Neural progenitor cell (in vitro differentiated cells): Measurements from ENCODE around the gene SLX4IP. TPM values are rescaled to one million over a fixed set of nuclear protein-coding genes. Genes with fewer than 3 reads are reported as not detected.

ENCODE experiments used
- DNase-seq: peaks from one replicate; pipeline ENCODE4 v3.0.0-alpha.2; 2016; ENCODE audit warnings: low spot score
- H2AFZ ChIP-seq: fragments of 200-600 bp; sonication (generic); replicated peaks from 2 replicates; pipeline ENCODE4 v1.6.1; 2016; ENCODE audit warnings: antibody characterized with exemption
- H3F3A ChIP-seq: fragments of 200-600 bp; sonication (generic); 2 replicates; pipeline ENCODE4 v1.6.1; 2016; ENCODE audit warnings: antibody characterized with exemption, low read depth
- H3K27ac ChIP-seq: fragments of 200-600 bp; sonication (generic); 2 replicates; pipeline ENCODE4 v1.5.1; 2016; ENCODE audit warnings: mild to moderate bottlenecking
- H3K27me3 ChIP-seq: fragments of 200-600 bp; sonication (generic); 2 replicates; pipeline ENCODE4 v1.6.1; 2016; ENCODE audit warnings: mild to moderate bottlenecking, moderate library complexity
- H3K36me3 ChIP-seq: fragments of 200-600 bp; sonication (generic); 2 replicates; pipeline ENCODE4 v1.5.1; 2016
- H3K4me1 ChIP-seq: fragments of 200-600 bp; sonication (generic); 2 replicates; pipeline ENCODE4 v1.6.1; 2016; ENCODE audit warnings: mixed run types
- H3K4me2 ChIP-seq: fragments of 200-600 bp; sonication (generic); 2 replicates; pipeline ENCODE4 v1.6.1; 2016
- H3K4me3 ChIP-seq: fragments of 200-600 bp; sonication (generic); 2 replicates; pipeline ENCODE4 v1.5.1; 2016
- H3K79me2 ChIP-seq: fragments of 200-600 bp; sonication (generic); 2 replicates; pipeline ENCODE4 v1.6.1; 2016; ENCODE audit warnings: low read depth
- H3K9ac ChIP-seq: fragments of 200-600 bp; sonication (generic); 2 replicates; pipeline ENCODE4 v1.6.1; 2016
- H3K9me3 ChIP-seq: fragments of 200-600 bp; sonication (generic); 2 replicates; pipeline ENCODE4 v1.5.1; 2016; ENCODE audit warnings: low read depth
- H4K20me1 ChIP-seq: fragments of 200-600 bp; sonication (generic); 2 replicates; pipeline ENCODE4 v1.6.1; 2016; ENCODE audit warnings: low read depth
- H3K27ac Mint-ChIP-seq: 3 replicates; pipeline ENCODE4 v1.8.0; 2021; ENCODE audit warnings: mixed read lengths
- H3K27me3 Mint-ChIP-seq: 2 replicates; pipeline ENCODE4 v1.8.0; 2022; ENCODE audit warnings: low read depth, mild to moderate bottlenecking, inconsistent platforms, moderate library complexity, mixed read lengths; ENCODE audit not compliant: insufficient read depth
- H3K36me3 Mint-ChIP-seq: 3 replicates; pipeline ENCODE4 v1.8.0; 2021; ENCODE audit warnings: mixed read lengths
- H3K4me1 Mint-ChIP-seq: 3 replicates; pipeline ENCODE4 v1.8.0; 2021; ENCODE audit warnings: mixed read lengths
- H3K4me3 Mint-ChIP-seq: 3 replicates; pipeline ENCODE4 v1.8.0; 2021; ENCODE audit warnings: mild to moderate bottlenecking, moderate library complexity, mixed read lengths
- H3K9me3 Mint-ChIP-seq: 3 replicates; pipeline ENCODE4 v1.8.0; 2020; ENCODE audit warnings: mixed read lengths
- CTCF ChIP-seq: fragments of 200-600 bp; sonication (generic); IDR thresholded peaks from 2 replicates; pipeline ENCODE4 v1.5.1; 2017; ENCODE audit warnings: antibody characterized with exemption, mild to moderate bottlenecking
- EZH2 ChIP-seq: fragments of 200-600 bp; sonication (generic); IDR thresholded peaks from 2 replicates; pipeline ENCODE4 v1.6.1; 2017; ENCODE audit warnings: antibody characterized with exemption, mild to moderate bottlenecking, moderate library complexity
- EZH2phosphoT487 ChIP-seq: fragments of 200-600 bp; sonication (generic); IDR thresholded peaks from 2 replicates; pipeline ENCODE4 v1.6.1; 2017; ENCODE audit warnings: antibody characterized with exemption
- total RNA-seq: library from RNA; depleted of rRNA; stranded (reverse); fragments of >200 nt; gene quantifications from 2 replicates; pipeline ENCODE4 v1.2.3, GENCODE V29; 2015; ENCODE audit warnings: low replicate concordance

The SLX4IP gene
- total RNA-seq, 1 donor from 2014 or later: 9.5 TPM

- Histone ChIP-seq H3K4me3 (peak overlapping the region; percentile 4), H2AFZ (no peak overlapping the region), H3K4me2 (peak overlapping the region; percentile 69), H3K27me3 (no peaks in the 10 kb centered on the region), H4K20me1 (peaks cover 98% of the 10 kb centered on the region), H3F3A (peaks cover 65% of the 10 kb centered on the region), H3K4me1 (peaks cover 91% of the 10 kb centered on the region), H3K9me3 (no peaks in the 10 kb centered on the region), H3K36me3 (peaks cover 8% of the 10 kb centered on the region), H3K9ac (no peak overlapping the region), H3K27ac (peak overlapping the region; percentile 42), H3K79me2 (peaks cover 84% of the 10 kb centered on the region)
- Mint-ChIP-seq H3K4me3 (peak overlapping the region; percentile 41), H3K27ac (peak overlapping the region; percentile 92), H3K9me3 (no peaks in the 10 kb centered on the region), H3K27me3 (peaks cover 14% of the 10 kb centered on the region), H3K36me3 (peaks cover 60% of the 10 kb centered on the region), H3K4me1 (peaks cover 98% of the 10 kb centered on the region)
- no peak for DNase-seq
- TF ChIP-seq CTCF (no peak), EZH2 (no peak), EZH2phosphoT487 (no peak)
Measured at GRCh38 chr20:10653599-10654249, 218.6 kb downstream of the SLX4IP start.

- H3K4me1 Mint-ChIP-seq: peaks cover 98% of the 10 kb centered on the region
- H3K27me3 Mint-ChIP-seq: peaks cover 11% of the 10 kb centered on the region
- Histone ChIP-seq H3K27ac (peak overlapping the region; percentile 42), H2AFZ (no peak overlapping the region), H4K20me1 (peaks cover 98% of the 10 kb centered on the region), H3K4me1 (peaks cover 91% of the 10 kb centered on the region), H3K9me3 (no peaks in the 10 kb centered on the region), H3K79me2 (peaks cover 85% of the 10 kb centered on the region), H3F3A (peaks cover 70% of the 10 kb centered on the region), H3K4me3 (peak overlapping the region; percentile 4), H3K27me3 (no peaks in the 10 kb centered on the region), H3K36me3 (peaks cover 8% of the 10 kb centered on the region), H3K4me2 (peak overlapping the region; percentile 69), H3K9ac (no peak overlapping the region)
- DNase-seq: no peak
- peak overlapping the region; percentile 41 for H3K4me3 Mint-ChIP-seq
- TF ChIP-seq CTCF (no peak), EZH2phosphoT487 (no peak), EZH2 (no peak)
- peak overlapping the region; percentile 44 for H3K27ac Mint-ChIP-seq
- peaks cover 61% of the 10 kb centered on the region for H3K36me3 Mint-ChIP-seq
- H3K9me3 Mint-ChIP-seq: no peaks in the 10 kb centered on the region
Measured at GRCh38 chr20:10654250-10654610, 219.1 kb downstream of the SLX4IP start.

- H3K9me3 ChIP-seq: no peaks in the 10 kb centered on the region
- peak overlapping the region; percentile 71 for H3K27ac ChIP-seq
- TF ChIP-seq EZH2 (no peak), EZH2phosphoT487 (no peak), CTCF (no peak)
- no peak overlapping the region for H2AFZ ChIP-seq
- Mint-ChIP-seq H3K4me1 (peaks cover 95% of the 10 kb centered on the region), H3K27me3 (peaks cover 10% of the 10 kb centered on the region), H3K36me3 (peaks cover 63% of the 10 kb centered on the region), H3K27ac (peak overlapping the region; percentile 44), H3K9me3 (no peaks in the 10 kb centered on the region), H3K4me3 (peak overlapping the region; percentile 64)
- H3K4me2 ChIP-seq: peak overlapping the region; percentile 69
- H3K9ac ChIP-seq: no peak overlapping the region
- H3F3A ChIP-seq: peaks cover 74% of the 10 kb centered on the region
- peaks cover 8% of the 10 kb centered on the region for H3K36me3 ChIP-seq
- peaks cover 98% of the 10 kb centered on the region for H4K20me1 ChIP-seq
- peak overlapping the region; percentile 4 for H3K4me3 ChIP-seq
- peaks cover 87% of the 10 kb centered on the region for H3K4me1 ChIP-seq
- DNase-seq: peak; percentile 61
- H3K79me2 ChIP-seq: peaks cover 87% of the 10 kb centered on the region
- H3K27me3 ChIP-seq: no peaks in the 10 kb centered on the region
Measured at GRCh38 chr20:10654630-10655029, 219.5 kb downstream of the SLX4IP start.
